Activated naive CD4-positive, alpha-beta T cell treated with anti-CD3 and anti-CD28 coated beads, Interleukin-2, amount 50 U/mL, for 72 hours (primary cell): ENCODE results near the gene ADPRH. TPM values are rescaled to one million over a fixed set of nuclear protein-coding genes. Genes with fewer than 3 reads are reported as not detected.
"Not testable (repeated sequence)": the region's sequence is repeated elsewhere in the genome, so short reads cannot be mapped to it uniquely, and the experiment has no call there.

Experiments
- ATAC-seq, 2 donors: fragments of 150-1000 bp; cut with Tn5 transposase; 2 replicates each; pipeline ENCODE4 v1.10.0; 2021; ENCODE audit warnings: mild to moderate bottlenecking in 2 of 2, moderate library complexity in 2 of 2
- DNase-seq, 2 donors: peaks; one replicate each; pipeline ENCODE4 v3.0.0; 2021 to 2022; ENCODE audit warnings: low spot score in 2 of 2
- H3K27ac Mint-ChIP-seq, 2 donors: one replicate each; pipeline ENCODE4 v1.8.0; 2022; ENCODE audit warnings: mild to moderate bottlenecking in 2 of 2, mixed read lengths in 2 of 2
- H3K36me3 Mint-ChIP-seq, 2 donors: one replicate each; pipeline ENCODE4 v1.8.0; 2022; ENCODE audit warnings: mixed read lengths in 2 of 2
- H3K9me3 Mint-ChIP-seq, 2 donors: one replicate each; pipeline ENCODE4 v1.8.0; 2022; ENCODE audit warnings: mixed read lengths in 2 of 2
- total RNA-seq, 2 donors: library from RNA; stranded (reverse); gene quantifications; one replicate each; pipeline ENCODE4 v1.2.3, GENCODE V29; 2022

Gene ADPRH
- total RNA-seq = 1 to 10 TPM; 3.4 to 5.1 TPM

- peaks cover 0 to 5% of the 10 kb centered on the region in 2 donors for H3K36me3 Mint-ChIP-seq
- peak within 1 kb of the TSS; percentile 68 to 84 for H3K27ac Mint-ChIP-seq
- ATAC-seq = peak; percentile 91
- peak; percentile 59 to 81 for DNase-seq
- no peaks in the 10 kb centered on the region for H3K9me3 Mint-ChIP-seq
Observed at GRCh38 chr3:119579366-119580066, at the start of gene ADPRH. ADPRH (plus strand) TSS chr3:119579492; CDS start chr3:119582170, 2,678 bp downstream.

- no peak for ATAC-seq
- Mint-ChIP-seq H3K36me3 (no peaks in the 10 kb centered on the region), H3K9me3 (peaks cover 0 to 4% of the 10 kb centered on the region in 2 donors), H3K27ac (no peak overlapping the region)
- no peak for DNase-seq
Observed at GRCh38 chr3:119529883-119530282, 49.4 kb upstream of the ADPRH start.

GRCh38 chr3:119530456-119530855 lies 48.8 kb upstream of the ADPRH start:
- H3K36me3 Mint-ChIP-seq = no peaks in the 10 kb centered on the region
- H3K27ac Mint-ChIP-seq = no peak overlapping the region
- ATAC-seq (no peak), DNase-seq (no peak)
- peaks cover 0 to 4% of the 10 kb centered on the region in 2 donors for H3K9me3 Mint-ChIP-seq

GRCh38 chr3:119531151-119531550 lies 48.1 kb upstream of the ADPRH start:
- no peak overlapping the region for H3K27ac Mint-ChIP-seq
- H3K36me3 Mint-ChIP-seq = no peaks in the 10 kb centered on the region

GRCh38 chr3:119534296-119534695 lies 45.0 kb upstream of the ADPRH start:
- H3K36me3 Mint-ChIP-seq = no peaks in the 10 kb centered on the region
- H3K9me3 Mint-ChIP-seq = no peaks in the 10 kb centered on the region
- no peak for DNase-seq
- no peak overlapping the region for H3K27ac Mint-ChIP-seq
- ATAC-seq = no peak

More at GRCh38 chr3:119531151-119531550, 48.1 kb upstream of the ADPRH start:
- DNase-seq (no peak), ATAC-seq (no peak)
- peaks cover 0 to 4% of the 10 kb centered on the region in 2 donors for H3K9me3 Mint-ChIP-seq

- DNase-seq = no peak
- ATAC-seq = no peak
- no peak overlapping the region for H3K27ac Mint-ChIP-seq
- H3K9me3 Mint-ChIP-seq = no peaks in the 10 kb centered on the region
- H3K36me3 Mint-ChIP-seq = no peaks in the 10 kb centered on the region
Observed at GRCh38 chr3:119536757-119537156, 42.5 kb upstream of the ADPRH start.

- no peaks in the 10 kb centered on the region for H3K36me3 Mint-ChIP-seq
- H3K9me3 Mint-ChIP-seq = no peaks in the 10 kb centered on the region
- ATAC-seq = no peak
- no peak overlapping the region for H3K27ac Mint-ChIP-seq
- no peak for DNase-seq
Observed at GRCh38 chr3:119538772-119539171, 40.5 kb upstream of the ADPRH start.

GRCh38 chr3:119541547-119541946 lies 37.7 kb upstream of the ADPRH start:
- Mint-ChIP-seq H3K27ac (no peak overlapping the region), H3K9me3 (no peaks in the 10 kb centered on the region), H3K36me3 (no peaks in the 10 kb centered on the region)
- DNase-seq = no peak
- ATAC-seq = no peak

GRCh38 chr3:119542168-119542767 lies 37.0 kb upstream of the ADPRH start:
- Mint-ChIP-seq H3K27ac (no peak overlapping the region), H3K36me3 (no peaks in the 10 kb centered on the region), H3K9me3 (no peaks in the 10 kb centered on the region)
- ATAC-seq = no peak
- DNase-seq = no peak

GRCh38 chr3:119543147-119543546 lies 36.1 kb upstream of the ADPRH start:
- no peaks in the 10 kb centered on the region for H3K36me3 Mint-ChIP-seq
- no peaks in the 10 kb centered on the region for H3K9me3 Mint-ChIP-seq
- H3K27ac Mint-ChIP-seq = no peak overlapping the region
- no peak for DNase-seq
- no peak for ATAC-seq

GRCh38 chr3:119547227-119547626 lies 32.1 kb upstream of the ADPRH start:
- no peaks in the 10 kb centered on the region for H3K36me3 Mint-ChIP-seq
- H3K27ac Mint-ChIP-seq = no peak overlapping the region
- no peak for ATAC-seq
- H3K9me3 Mint-ChIP-seq = no peaks in the 10 kb centered on the region
- DNase-seq = no peak

GRCh38 chr3:119548341-119548740 lies 31.0 kb upstream of the ADPRH start:
- no peaks in the 10 kb centered on the region for H3K36me3 Mint-ChIP-seq
- ATAC-seq = no peak

GRCh38 chr3:119550192-119550910 lies 28.9 kb upstream of the ADPRH start:
- ATAC-seq = no peak
- Mint-ChIP-seq H3K27ac (no peak overlapping the region), H3K9me3 (no peaks in the 10 kb centered on the region)

More at GRCh38 chr3:119548341-119548740, 31.0 kb upstream of the ADPRH start:
- no peak overlapping the region for H3K27ac Mint-ChIP-seq
- no peaks in the 10 kb centered on the region for H3K9me3 Mint-ChIP-seq
- DNase-seq = no peak

GRCh38 chr3:119551598-119551997 lies 27.7 kb upstream of the ADPRH start:
- DNase-seq = no peak
- no peak for ATAC-seq
- peak overlapping the region in 1 of 2 donors; percentile 72 for H3K27ac Mint-ChIP-seq
- H3K36me3 Mint-ChIP-seq = no peaks in the 10 kb centered on the region
- H3K9me3 Mint-ChIP-seq = no peaks in the 10 kb centered on the region

More at GRCh38 chr3:119550192-119550910, 28.9 kb upstream of the ADPRH start:
- DNase-seq = no peak
- no peaks in the 10 kb centered on the region for H3K36me3 Mint-ChIP-seq

- not testable (repeated sequence) for H3K27ac Mint-ChIP-seq, H3K9me3 Mint-ChIP-seq, DNase-seq, ATAC-seq, H3K36me3 Mint-ChIP-seq
Observed at GRCh38 chr3:119552928-119553327, 26.4 kb upstream of the ADPRH start.

GRCh38 chr3:119553823-119554415 lies 25.4 kb upstream of the ADPRH start:
- ATAC-seq = no peak
- DNase-seq = no peak
- Mint-ChIP-seq H3K36me3 (no peaks in the 10 kb centered on the region), H3K9me3 (no peaks in the 10 kb centered on the region), H3K27ac (no peak overlapping the region)

GRCh38 chr3:119555309-119555735 lies 24.0 kb upstream of the ADPRH start:
- no peak overlapping the region for H3K27ac Mint-ChIP-seq
- DNase-seq = no peak
- peak in 1 of 2 donors; percentile 17 for ATAC-seq

More at GRCh38 chr3:119555309-119555735, 24.0 kb upstream of the ADPRH start:
- Mint-ChIP-seq H3K9me3 (no peaks in the 10 kb centered on the region), H3K36me3 (no peaks in the 10 kb centered on the region)
